SK-N-SH (cell line): ENCODE data around the gene AATF. TPM values are rescaled to one million over a fixed set of nuclear protein-coding genes. Genes with fewer than 3 reads are reported as not detected.

Experiments used
- CTCF ChIA-PET: fragments of 300-600, 350-600 bp; formaldehyde crosslinking; extraction: SDS; loops from one replicate; lab custom pipeline; 2021; lab: Yijun Ruan, JAX
- POLR2A ChIA-PET: fragments of 350-600 bp; sonication (Branson Sonifier 250); formaldehyde crosslinking; extraction: SDS; loops from one replicate; lab custom pipeline; 2020; ENCODE audit warnings: antibody characterized with exemption, inconsistent platforms; lab: Yijun Ruan, JAX
- DNase-seq: peaks from one replicate; pipeline ENCODE4 v3.0.0; 2012
- H2AFZ ChIP-seq: fragments of 200-600 bp; sonication (generic); 2 replicates; pipeline ENCODE4 v1.8.1; 2016; ENCODE audit warnings: antibody characterized with exemption, mild to moderate bottlenecking, low read depth
- H3F3A ChIP-seq: fragments of 200-600 bp; sonication (generic); replicated peaks from 2 replicates; pipeline ENCODE3; 2016; ENCODE audit warnings: antibody characterized with exemption, mild to moderate bottlenecking; ENCODE audit not compliant: insufficient read depth
- H3K27ac ChIP-seq, 2 experiments: fragments of 200-500 bp in 1 of 2; fragments of 200-600 bp in 1 of 2; sonication (Bioruptor generic) in 1 of 2; sonication (generic), shearing (Covaris generic) in 1 of 2; 2 replicates each; pipeline versions ENCODE4 v1.5.1 to v1.6.1; 2014 to 2016; ENCODE audit warnings: low read depth in 2 of 2, inconsistent platforms in 1 of 2, low read length in 1 of 2, mild to moderate bottlenecking in 1 of 2, mixed read lengths in 1 of 2
- H3K27me3 ChIP-seq: fragments of 200-600 bp; sonication (generic), shearing (Covaris generic); 2 replicates; pipeline ENCODE4 v1.6.1; 2016; ENCODE audit warnings: mixed run types; ENCODE audit not compliant: insufficient read depth
- H3K36me3 ChIP-seq, 2 experiments: fragments of 200-500 bp in 1 of 2; fragments of 200-600 bp in 1 of 2; sonication (Bioruptor generic) in 1 of 2; sonication (generic) in 1 of 2; replicated peaks in 1 of 2; 2 replicates each; pipeline versions ENCODE3 to v1.5.1; 2014 to 2016; ENCODE audit warnings: low read length in 1 of 2, mild to moderate bottlenecking in 1 of 2; ENCODE audit not compliant: insufficient read depth in 2 of 2, control insufficient read depth in 1 of 2
- H3K4me1 ChIP-seq, 2 experiments: fragments of 200-500 bp in 1 of 2; fragments of 200-600 bp in 1 of 2; sonication (Bioruptor generic) in 1 of 2; sonication (generic), shearing (Covaris generic) in 1 of 2; 2 replicates each; pipeline versions ENCODE4 v1.5.1 to v1.6.1; 2014 to 2016; ENCODE audit warnings: low read depth in 1 of 2, low read length in 1 of 2, mixed run types in 1 of 2; ENCODE audit not compliant: insufficient read depth in 2 of 2, control insufficient read depth in 1 of 2
- H3K4me2 ChIP-seq: fragments of 200-600 bp; sonication (generic), shearing (Covaris generic); 2 replicates; pipeline ENCODE4 v1.6.1; 2017; ENCODE audit warnings: mixed run types
- H3K4me3 ChIP-seq, 2 experiments: fragments of 200-500 bp in 1 of 2; fragments of 200-600 bp in 1 of 2; sonication (Bioruptor generic) in 1 of 2; sonication (generic), shearing (Covaris generic) in 1 of 2; 2 replicates each; pipeline versions ENCODE4 v1.5.1 to v1.8.1; 2014 to 2016; ENCODE audit warnings: low read depth in 2 of 2, inconsistent platforms in 1 of 2, low read length in 1 of 2, mild to moderate bottlenecking in 1 of 2, mixed read lengths in 1 of 2, moderate library complexity in 1 of 2
- H3K79me2 ChIP-seq: fragments of 200-600 bp; sonication (generic); 2 replicates; pipeline ENCODE4 v1.8.1; 2017; ENCODE audit warnings: mild to moderate bottlenecking; ENCODE audit not compliant: insufficient read depth
- H3K9ac ChIP-seq: fragments of 200-600 bp; sonication (generic); 2 replicates; pipeline ENCODE4 v1.6.1; 2017; ENCODE audit warnings: mixed run types
- H3K9me2 ChIP-seq: fragments of 200-600 bp; sonication (generic); 2 replicates; pipeline ENCODE4 v1.6.1; 2017; ENCODE audit warnings: mixed run types
- H3K9me3 ChIP-seq: fragments of 200-600 bp; sonication (generic); 2 replicates; pipeline ENCODE4 v1.6.1; 2017; ENCODE audit warnings: mixed run types, mild to moderate bottlenecking, moderate library complexity
- H4K20me1 ChIP-seq: fragments of 200-600 bp; sonication (generic); 2 replicates; pipeline ENCODE4 v1.6.1; 2017; ENCODE audit warnings: mild to moderate bottlenecking, mixed run types; ENCODE audit not compliant: insufficient read depth
- ELF1 ChIP-seq: IDR thresholded peaks from 2 replicates; pipeline ENCODE4 v1.4.0; 2012
- FOXJ3 ChIP-seq: sonication (generic); formaldehyde crosslinking; IDR thresholded peaks from 2 replicates; pipeline ENCODE4 v1.5.1; 2020; ENCODE audit warnings: mild to moderate bottlenecking, missing genetic modification reagents
- GATA2 ChIP-seq: sonication (generic); formaldehyde crosslinking; IDR thresholded peaks from 2 replicates; pipeline ENCODE4 v1.5.0; 2020; ENCODE audit warnings: mild to moderate bottlenecking, missing genetic modification reagents
- IRF3 ChIP-seq: fragments of 150-350 bp; IDR thresholded peaks from 2 replicates; pipeline ENCODE4 v1.6.1; 2016; ENCODE audit warnings: mild to moderate bottlenecking, low read depth, low read length
- JUND ChIP-seq: IDR thresholded peaks from 2 replicates; pipeline ENCODE4 v1.4.0; 2012
- MXI1 ChIP-seq: IDR thresholded peaks from 2 replicates; pipeline ENCODE4 v1.6.1; 2012; ENCODE audit warnings: mild to moderate bottlenecking, low read depth, low read length, improper control_type of control experiment
- POLR2AphosphoS5 ChIP-seq: IDR thresholded peaks from 2 replicates; pipeline ENCODE4 v1.6.1; 2012; ENCODE audit warnings: low read depth, low read length
- RAD21 ChIP-seq: IDR thresholded peaks from 2 replicates; pipeline ENCODE4 v1.6.1; 2012; ENCODE audit warnings: mild to moderate bottlenecking, low read length
- RFX5 ChIP-seq: IDR thresholded peaks from 2 replicates; pipeline ENCODE4 v1.6.1; 2012; ENCODE audit warnings: mild to moderate bottlenecking, improper control_type of control experiment, low read length
- SIN3A ChIP-seq: IDR thresholded peaks from 2 replicates; pipeline ENCODE4 v1.6.1; 2012; ENCODE audit warnings: low read depth, mild to moderate bottlenecking, low read length, moderate library complexity, borderline replicate concordance
- TAF1 ChIP-seq: IDR thresholded peaks from 2 replicates; pipeline ENCODE4 v1.6.1; 2012; ENCODE audit warnings: low read depth, mild to moderate bottlenecking, low read length, moderate library complexity, borderline replicate concordance
- TEAD4 ChIP-seq: IDR thresholded peaks from 2 replicates; pipeline ENCODE4 v1.4.0; 2012; ENCODE audit warnings: mild to moderate bottlenecking, borderline replicate concordance; ENCODE audit not compliant: insufficient read depth
- YY1 ChIP-seq: IDR thresholded peaks from 2 replicates; pipeline ENCODE4 v1.4.0; 2012; ENCODE audit warnings: low read depth, mild to moderate bottlenecking
- ZBTB33 ChIP-seq: IDR thresholded peaks from 2 replicates; pipeline ENCODE4 v1.4.0; 2012; ENCODE audit warnings: low read depth, borderline replicate concordance
- WGBS: methylation state at CpG from one replicate; pipeline ENCODE4 v1.1.6; 2017; ENCODE audit warnings: low lambda C conversion rate; 5-methylcytosine and 5-hydroxymethylcytosine counted together
- polyA plus RNA-seq, 3 experiments: library from polyadenylated mRNA; depleted of rRNA; stranded (reverse); fragments of >200 nt; gene quantifications; 2 replicates each; pipeline ENCODE4 v1.2.3, GENCODE V29; 2012
- TF ChIP-seq, protein P1 (sequence below): IDR thresholded peaks from 2 replicates; pipeline ENCODE4; 2012

Gene AATF
- polyA plus RNA-seq, 1 of the 3 experiments (the other 2 are of a cell fraction) = 18.8 TPM

- Histone ChIP-seq H3K9ac (no peak overlapping the region), H3K79me2 (no peaks in the 10 kb centered on the region), H3K4me3 (no peak overlapping the region), H3K4me2 (no peak overlapping the region), H3K36me3 (peaks cover 14 to 15% of the 10 kb centered on the region in 2 experiments), H3K27ac (no peak overlapping the region), H4K20me1 (no peaks in the 10 kb centered on the region; the same call in 1 of the 2 replicates), H3K4me1 (peaks cover 0 to 2% of the 10 kb centered on the region in 2 experiments; a peak in 1 of 4 replicates), H3K9me3 (no peaks in the 10 kb centered on the region)
- ChIA-PET POLR2A (interaction anchor here (1.8 kb wide), 1 partner anchor 444 kb away, joined by 5 read pairs; the partner anchor contains the start of gene MRM1), CTCF (interaction anchor here (0.8 to 10.7 kb wide), 11 partner anchors 11 to 442 kb away, joined by 3 to 236 read pairs (median 19); partner anchors contain the start of gene MRM1)
- 93% methylated on average over 7 of the region's 7 CpGs for WGBS
- TF ChIP-seq TAF1 (no peak), JUND (no peak), SIN3A (no peak), MXI1 (no peak), POLR2AphosphoS5 (no peak), FOXJ3 (CRISPR knock-in tag) (no peak), TEAD4 (no peak), RFX5 (no peak), RAD21 (no peak), IRF3 (no peak), ELF1 (no peak), GATA2 (CRISPR knock-in tag) (no peak), ZBTB33 (no peak), YY1 (no peak)
- TF ChIP-seq, protein P1, sequence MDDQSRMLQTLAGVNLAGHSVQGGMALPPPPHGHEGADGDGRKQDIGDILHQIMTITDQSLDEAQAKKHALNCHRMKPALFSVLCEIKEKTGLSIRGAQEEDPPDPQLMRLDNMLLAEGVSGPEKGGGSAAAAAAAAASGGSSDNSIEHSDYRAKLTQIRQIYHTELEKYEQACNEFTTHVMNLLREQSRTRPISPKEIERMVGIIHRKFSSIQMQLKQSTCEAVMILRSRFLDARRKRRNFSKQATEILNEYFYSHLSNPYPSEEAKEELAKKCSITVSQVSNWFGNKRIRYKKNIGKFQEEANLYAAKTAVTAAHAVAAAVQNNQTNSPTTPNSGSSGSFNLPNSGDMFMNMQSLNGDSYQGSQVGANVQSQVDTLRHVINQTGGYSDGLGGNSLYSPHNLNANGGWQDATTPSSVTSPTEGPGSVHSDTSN = no peak
- TF ChIP-seq, all 33 proteins: peak for 0
- H3F3A ChIP-seq = peaks cover 4% of the 10 kb centered on the region
- H3K27me3 ChIP-seq = no peaks in the 10 kb centered on the region
- H3K9me2 ChIP-seq = no peaks in the 10 kb centered on the region
- H2AFZ ChIP-seq = no peak overlapping the region
- DNase-seq = no peak
Measured at GRCh38 chr17:37045351-37045922, 96.7 kb downstream of the AATF start.
